Measurements from ENCODE around the gene CEP57L1. TPM values are rescaled to one million over a fixed set of nuclear protein-coding genes. Genes with fewer than 3 reads are reported as not detected.

CEP57L1 gene
- total and polyA plus RNA-seq, 10 of the 15 experiments (the other 5 are each of a cell fraction or from before 2014, with no cell fraction given) = 12.7 to 30.5 (median 21.9) TPM

DNA sequence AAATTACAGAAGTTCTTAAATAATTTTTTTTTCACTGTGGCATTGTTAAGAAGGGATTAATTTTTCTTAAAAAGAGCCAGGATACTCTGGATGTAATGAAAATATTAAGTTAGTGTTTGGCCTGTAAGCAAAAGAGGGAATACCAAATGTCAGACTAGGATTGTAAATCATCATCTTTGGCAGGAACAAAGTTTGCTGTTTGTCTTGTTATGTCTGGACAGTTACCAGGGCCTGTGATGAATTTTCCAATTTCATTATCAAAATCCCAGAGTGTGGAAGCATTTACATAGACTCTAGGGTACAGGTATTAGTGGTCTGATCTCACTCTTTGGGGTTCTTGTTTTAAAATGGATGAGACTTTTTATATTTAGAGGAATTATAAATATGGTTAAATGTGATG lies 26.1 kb downstream of the CEP57L1 start (continued):
- TF ChIP-seq, protein P1, sequence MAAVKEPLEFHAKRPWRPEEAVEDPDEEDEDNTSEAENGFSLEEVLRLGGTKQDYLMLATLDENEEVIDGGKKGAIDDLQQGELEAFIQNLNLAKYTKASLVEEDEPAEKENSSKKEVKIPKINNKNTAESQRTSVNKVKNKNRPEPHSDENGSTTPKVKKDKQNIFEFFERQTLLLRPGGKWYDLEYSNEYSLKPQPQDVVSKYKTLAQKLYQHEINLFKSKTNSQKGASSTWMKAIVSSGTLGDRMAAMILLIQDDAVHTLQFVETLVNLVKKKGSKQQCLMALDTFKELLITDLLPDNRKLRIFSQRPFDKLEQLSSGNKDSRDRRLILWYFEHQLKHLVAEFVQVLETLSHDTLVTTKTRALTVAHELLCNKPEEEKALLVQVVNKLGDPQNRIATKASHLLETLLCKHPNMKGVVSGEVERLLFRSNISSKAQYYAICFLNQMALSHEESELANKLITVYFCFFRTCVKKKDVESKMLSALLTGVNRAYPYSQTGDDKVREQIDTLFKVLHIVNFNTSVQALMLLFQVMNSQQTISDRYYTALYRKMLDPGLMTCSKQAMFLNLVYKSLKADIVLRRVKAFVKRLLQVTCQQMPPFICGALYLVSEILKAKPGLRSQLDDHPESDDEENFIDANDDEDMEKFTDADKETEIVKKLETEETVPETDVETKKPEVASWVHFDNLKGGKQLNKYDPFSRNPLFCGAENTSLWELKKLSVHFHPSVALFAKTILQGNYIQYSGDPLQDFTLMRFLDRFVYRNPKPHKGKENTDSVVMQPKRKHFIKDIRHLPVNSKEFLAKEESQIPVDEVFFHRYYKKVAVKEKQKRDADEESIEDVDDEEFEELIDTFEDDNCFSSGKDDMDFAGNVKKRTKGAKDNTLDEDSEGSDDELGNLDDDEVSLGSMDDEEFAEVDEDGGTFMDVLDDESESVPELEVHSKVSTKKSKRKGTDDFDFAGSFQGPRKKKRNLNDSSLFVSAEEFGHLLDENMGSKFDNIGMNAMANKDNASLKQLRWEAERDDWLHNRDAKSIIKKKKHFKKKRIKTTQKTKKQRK (IDR thresholded peaks at IDR 0.05; ENCODE audit: low read depth, low read length) = no peak
- TF ChIP-seq FOXM1 (IDR thresholded peaks at IDR 0.05; ENCODE audit: low read depth, low read length) = no peak
- TF ChIP-seq CREM (IDR thresholded peaks at IDR 0.05; ENCODE audit: low read depth) = no peak
- no peak for TF ChIP-seq BCL11A (IDR thresholded peaks at IDR 0.05; ENCODE audit: low read depth, low read length)

DNA sequence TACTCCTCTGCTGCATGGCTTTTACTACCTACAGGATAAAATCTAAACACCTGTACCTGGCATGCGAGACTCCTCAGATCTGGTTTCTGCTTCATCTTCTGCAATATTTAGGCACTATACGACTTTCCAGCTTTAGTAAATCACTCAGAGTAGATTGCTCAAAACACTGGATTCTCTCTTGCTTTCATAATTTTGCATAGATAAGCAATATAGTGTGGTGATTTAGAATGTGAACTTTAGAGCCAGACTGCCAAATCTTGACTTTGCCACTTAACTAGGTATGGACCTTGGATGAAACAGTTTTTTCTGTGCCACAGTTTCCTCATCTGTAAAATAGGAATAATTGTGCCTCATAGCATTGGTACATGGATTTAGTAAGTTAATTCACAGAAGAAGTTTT lies 28.9 kb downstream of the CEP57L1 start:
- no peaks in the 10 kb centered on the region for H3K9me3 ChIP-seq (replicated peaks; ENCODE audit: control insufficient read depth, insufficient read depth, low read length)
- no peak overlapping the region for H3K27ac ChIP-seq (ENCODE audit: control insufficient read depth, insufficient read depth)
- no peaks in the 10 kb centered on the region for H3K79me2 ChIP-seq (ENCODE audit: control insufficient read depth, insufficient read depth, low read length)
- DNase-seq (ENCODE audit: low read depth, low spot score) (no peak), FAIRE-seq (no peak), ATAC-seq (no peak)
- ChIA-PET SMC1A (ENCODE audit: uncharacterized antibody, unreplicated experiment) (interaction anchor here (1.6 to 1.8 kb wide), 2 partner anchors 20 to 58 kb away, joined by 4 read pairs; no protein-coding TSS in a partner anchor), CTCF (no interaction called here), RAD21 (ENCODE audit: unreplicated experiment) (no interaction called here), POLR2A (no interaction called here)
- H2AFZ ChIP-seq (ENCODE audit: control insufficient read depth, low read depth, low read length) = no peak overlapping the region
- BruUV-seq (replicated peaks) = no TSS peak
- no peak overlapping the region for H3K4me3 ChIP-seq
- no peaks in the 10 kb centered on the region for H3K36me3 ChIP-seq (ENCODE audit: control insufficient read depth in 2 of 2, insufficient read depth in 2 of 2, low read length in 1 of 2)
- no peak overlapping the region for H3K4me2 ChIP-seq (ENCODE audit: control insufficient read depth, insufficient read depth)
- H3K4me1 ChIP-seq (ENCODE audit: control insufficient read depth, insufficient read depth, low read length) = peaks cover 6% of the 10 kb centered on the region
- in situ Hi-C loops (cut with MboI) = no loop called here
- intact Hi-C loops (cut with micrococcal nuclease; ENCODE audit: unreplicated experiment) = no loop called here
- WGBS (ENCODE audit: insufficient coverage, insufficient replicate concordance, low lambda C conversion rate, missing lambda C conversion rate) = 97% methylated on average over 2 of the region's 2 CpGs
- no peaks in the 10 kb centered on the region for H3K27me3 ChIP-seq (replicated peaks in 1 of 2; ENCODE audit: control insufficient read depth in 2 of 2, insufficient read depth in 2 of 2, low read length in 1 of 2)
- no peaks in the 10 kb centered on the region for H4K20me1 ChIP-seq (ENCODE audit: control insufficient read depth, insufficient read depth)
- no peak overlapping the region for H3K9ac ChIP-seq (ENCODE audit: control insufficient read depth, insufficient read depth, low read length)
- TF ChIP-seq HDGF (IDR thresholded peaks at IDR 0.05) (no peak), CREM (IDR thresholded peaks at IDR 0.05; ENCODE audit: low read depth) (no peak), SMC3 (IDR thresholded peaks at IDR 0.05; ENCODE audit: borderline replicate concordance, low read length) (no peak), SREBF1 (IDR thresholded peaks at IDR 0.05; ENCODE audit: low read length) (no peak), LARP7 (IDR thresholded peaks at IDR 0.05) (no peak), HDAC2 (IDR thresholded peaks at IDR 0.05) (no peak), JUND (IDR thresholded peaks at IDR 0.05; ENCODE audit: low read depth, low read length) (no peak), TCF3 (IDR thresholded peaks at IDR 0.05; ENCODE audit: borderline replicate concordance, insufficient read depth, low read depth, low read length) (no peak)
- TF ChIP-seq, protein P1 (IDR thresholded peaks at IDR 0.05; ENCODE audit: low read depth, low read length) = no peak
- TF ChIP-seq, protein P2, sequence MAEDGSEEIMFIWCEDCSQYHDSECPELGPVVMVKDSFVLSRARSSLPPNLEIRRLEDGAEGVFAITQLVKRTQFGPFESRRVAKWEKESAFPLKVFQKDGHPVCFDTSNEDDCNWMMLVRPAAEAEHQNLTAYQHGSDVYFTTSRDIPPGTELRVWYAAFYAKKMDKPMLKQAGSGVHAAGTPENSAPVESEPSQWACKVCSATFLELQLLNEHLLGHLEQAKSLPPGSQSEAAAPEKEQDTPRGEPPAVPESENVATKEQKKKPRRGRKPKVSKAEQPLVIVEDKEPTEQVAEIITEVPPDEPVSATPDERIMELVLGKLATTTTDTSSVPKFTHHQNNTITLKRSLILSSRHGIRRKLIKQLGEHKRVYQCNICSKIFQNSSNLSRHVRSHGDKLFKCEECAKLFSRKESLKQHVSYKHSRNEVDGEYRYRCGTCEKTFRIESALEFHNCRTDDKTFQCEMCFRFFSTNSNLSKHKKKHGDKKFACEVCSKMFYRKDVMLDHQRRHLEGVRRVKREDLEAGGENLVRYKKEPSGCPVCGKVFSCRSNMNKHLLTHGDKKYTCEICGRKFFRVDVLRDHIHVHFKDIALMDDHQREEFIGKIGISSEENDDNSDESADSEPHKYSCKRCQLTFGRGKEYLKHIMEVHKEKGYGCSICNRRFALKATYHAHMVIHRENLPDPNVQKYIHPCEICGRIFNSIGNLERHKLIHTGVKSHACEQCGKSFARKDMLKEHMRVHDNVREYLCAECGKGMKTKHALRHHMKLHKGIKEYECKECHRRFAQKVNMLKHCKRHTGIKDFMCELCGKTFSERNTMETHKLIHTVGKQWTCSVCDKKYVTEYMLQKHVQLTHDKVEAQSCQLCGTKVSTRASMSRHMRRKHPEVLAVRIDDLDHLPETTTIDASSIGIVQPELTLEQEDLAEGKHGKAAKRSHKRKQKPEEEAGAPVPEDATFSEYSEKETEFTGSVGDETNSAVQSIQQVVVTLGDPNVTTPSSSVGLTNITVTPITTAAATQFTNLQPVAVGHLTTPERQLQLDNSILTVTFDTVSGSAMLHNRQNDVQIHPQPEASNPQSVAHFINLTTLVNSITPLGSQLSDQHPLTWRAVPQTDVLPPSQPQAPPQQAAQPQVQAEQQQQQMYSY (CRISPR knock-in tag; IDR thresholded peaks at IDR 0.05) = no peak
